Uterus (tissue), 2 donors: ENCODE results near the gene ITIH5.

Experiments
- CTCF ChIP-seq, 4 experiments: fragments of 200-600 bp in 2 of 4; fragments of 450-650 bp in 2 of 4; sonication (generic) in 2 of 4; IDR thresholded peaks; one replicate each; pipeline ENCODE4 v1.5.1; 2016 to 2019; ENCODE audit warnings: antibody characterized with exemption in 4 of 4, mild to moderate bottlenecking in 2 of 4, moderate library complexity in 1 of 4
- POLR2A ChIP-seq, 2 donors: fragments of 450-650 bp; IDR thresholded peaks; one replicate each; pipeline ENCODE4 v1.6.1; 2016; ENCODE audit warnings: antibody characterized with exemption in 2 of 2, mild to moderate bottlenecking in 1 of 2, moderate library complexity in 1 of 2

DNA sequence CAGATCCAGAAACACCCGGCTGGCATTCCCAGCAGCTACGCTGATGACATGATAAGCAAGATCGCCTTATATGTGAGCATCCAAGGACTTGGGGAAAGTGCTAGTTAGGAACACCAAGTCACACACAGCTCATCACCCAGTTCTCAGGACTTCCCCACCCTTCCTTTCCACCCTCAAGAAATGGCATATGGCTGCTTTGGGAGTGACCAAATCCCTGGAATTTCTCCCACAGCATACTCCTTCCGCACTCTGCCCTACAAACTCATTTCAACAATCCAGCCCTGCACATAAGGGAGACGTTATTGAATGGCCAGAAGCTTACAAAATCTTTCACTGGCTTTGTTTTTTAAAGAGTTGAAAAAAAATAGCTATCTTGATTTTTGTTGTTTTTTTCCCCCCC lies 4.2 kb downstream of the ITIH5 start:
- no peak for TF ChIP-seq CTCF (IDR thresholded peaks at IDR 0.05)
- no peak for TF ChIP-seq POLR2A (IDR thresholded peaks at IDR 0.05)
